Muscle of leg (tissue), 11 donors: ENCODE results near the gene TANGO2. TPM values are rescaled to one million over a fixed set of nuclear protein-coding genes. Genes with fewer than 3 reads are reported as not detected.

Source experiments
- DNase-seq: peaks from one replicate; pipeline ENCODE4 v3.0.0; 2013
- H3K27ac ChIP-seq: one replicate; pipeline ENCODE4 v1.5.1; 2013; ENCODE audit warnings: mild to moderate bottlenecking, low read length, control low read depth
- H3K27me3 ChIP-seq: one replicate; pipeline ENCODE4 v1.6.1; 2013; ENCODE audit warnings: low read length; ENCODE audit not compliant: control insufficient read depth, insufficient read depth
- H3K36me3 ChIP-seq: one replicate; pipeline ENCODE4 v1.6.1; 2013; ENCODE audit warnings: low read length; ENCODE audit not compliant: control insufficient read depth, insufficient read depth
- H3K4me1 ChIP-seq: one replicate; pipeline ENCODE4 v1.6.1; 2013; ENCODE audit warnings: low read length; ENCODE audit not compliant: control insufficient read depth, insufficient read depth
- H3K4me3 ChIP-seq: one replicate; pipeline ENCODE4 v1.5.1; 2013; ENCODE audit warnings: low read length, control low read depth
- H3K9me3 ChIP-seq: replicated peaks from 2 replicates; pipeline ENCODE4 v1.6.1; 2013; ENCODE audit warnings: low read depth, low read length; ENCODE audit not compliant: control insufficient read depth
- WGBS: methylation state at CpG from one replicate; pipeline ENCODE4 v1.1.5; 2013; ENCODE audit warnings: missing lambda C conversion rate; ENCODE audit not compliant: insufficient coverage; 5-methylcytosine and 5-hydroxymethylcytosine counted together
- polyA plus RNA-seq, 8 donors: library from polyadenylated mRNA; unstranded; fragments of 120-200 nt; gene quantifications; one replicate each; pipeline versions ENCODE4 v1.2.1 to v1.2.3, GENCODE V29; 2013; ENCODE audit warnings: inconsistent platforms in 1 of 8, low replicate concordance in 1 of 8; ENCODE audit not compliant: insufficient read length in 8 of 8, insufficient read depth in 1 of 8
- total RNA-seq: library from RNA; stranded (reverse); fragments of 120-200 nt; gene quantifications from one replicate; pipeline ENCODE4 v1.2.4, GENCODE V29; 2013

The TANGO2 gene
- total and polyA plus RNA-seq, 9 donors = 7.7 to 11.6 (median 9.1) TPM

DNA sequence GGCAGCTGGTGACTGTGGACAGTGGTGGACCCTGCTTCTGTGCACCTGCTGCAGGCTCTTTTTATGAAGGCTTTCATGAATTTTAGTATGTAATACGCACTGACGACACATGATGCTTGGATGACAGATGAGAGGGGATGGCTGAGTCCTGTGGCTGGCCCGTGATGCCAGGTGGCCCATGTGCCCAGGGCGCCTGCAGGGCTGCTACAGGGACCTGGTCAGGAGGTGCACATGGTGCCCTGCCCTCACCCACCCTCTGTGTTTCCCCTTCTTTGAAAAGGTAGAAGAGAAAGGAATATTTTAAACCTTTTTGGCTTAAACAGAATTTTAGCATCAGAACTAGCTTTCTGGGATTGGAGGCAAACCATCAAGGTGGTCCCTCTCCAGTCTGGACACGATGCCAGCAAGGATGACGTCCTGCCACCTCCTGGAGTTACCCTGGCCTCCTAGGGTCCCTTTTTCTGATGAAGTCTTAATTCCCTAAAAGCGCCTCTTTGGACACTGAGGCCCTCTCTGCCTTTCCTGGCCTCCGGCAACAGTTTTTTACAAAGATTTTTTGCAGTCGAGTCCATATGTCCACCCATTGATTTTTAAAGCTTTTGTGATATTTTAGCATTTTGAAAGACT is 89.6 kb downstream of the TANGO2 start:
- Histone ChIP-seq H3K27me3 (no peaks in the 10 kb centered on the region), H3K36me3 (peaks cover 98% of the 10 kb centered on the region), H3K4me3 (no peak overlapping the region), H3K27ac (no peak overlapping the region), H3K4me1 (peaks cover 40% of the 10 kb centered on the region), H3K9me3 (no peaks in the 10 kb centered on the region)
- no peak for DNase-seq
- 77% methylated on average over 5 of the region's 9 CpGs for WGBS

GRCh38 chr22:20111045-20111688 is 90.3 kb downstream of the TANGO2 start:
- Histone ChIP-seq H3K4me3 (no peak overlapping the region), H3K36me3 (peaks cover 94% of the 10 kb centered on the region), H3K4me1 (peaks cover 40% of the 10 kb centered on the region), H3K27ac (no peak overlapping the region), H3K9me3 (no peaks in the 10 kb centered on the region), H3K27me3 (no peaks in the 10 kb centered on the region)
- WGBS = 60% methylated on average over 10 of the region's 14 CpGs
- no peak for DNase-seq

DNA sequence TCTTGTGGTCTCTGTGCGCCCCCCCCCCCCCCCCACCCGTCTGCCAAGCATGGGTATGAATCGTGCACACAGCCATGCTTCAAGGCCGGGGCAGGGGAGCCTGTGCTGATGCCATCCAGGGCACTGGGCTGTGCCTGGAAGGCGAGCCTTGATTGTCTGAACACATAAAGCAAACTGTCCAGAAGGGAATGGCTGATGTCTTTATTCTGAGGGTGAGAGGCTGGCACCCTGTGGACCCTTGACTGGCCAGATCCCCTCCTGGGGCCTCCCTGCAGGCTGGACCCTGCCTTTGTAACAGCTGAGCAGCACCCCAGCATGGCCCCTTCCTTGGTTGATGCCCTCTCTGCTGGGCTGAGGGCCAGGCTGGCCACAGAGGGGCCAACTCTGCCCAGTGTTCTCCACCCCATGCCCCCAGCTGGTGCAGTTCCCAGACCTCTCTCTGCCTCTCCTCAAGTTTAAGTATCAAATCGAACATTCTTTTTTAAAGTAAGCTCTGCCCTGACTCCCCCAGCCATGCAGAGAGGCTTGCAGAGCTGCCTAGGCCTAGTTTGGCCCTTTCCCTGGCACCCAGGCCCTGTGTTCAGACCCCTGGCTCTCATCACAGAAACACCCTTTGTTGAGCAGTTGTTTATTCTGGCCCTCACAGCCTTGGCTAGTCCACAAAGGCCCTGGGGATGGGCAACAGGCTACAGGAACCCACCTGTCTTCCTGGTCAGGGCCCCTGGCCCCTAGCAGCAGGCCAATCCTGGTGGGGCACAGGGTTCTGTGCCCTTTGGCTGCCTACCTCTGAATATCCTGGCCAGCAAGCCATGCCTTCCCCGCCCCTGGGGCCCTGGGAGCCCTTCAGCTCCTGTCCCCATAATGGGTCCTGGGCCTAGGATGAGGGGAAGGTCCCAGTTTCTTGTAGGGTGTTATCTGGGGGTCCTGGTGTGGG is 91.0 kb downstream of the TANGO2 start:
- Histone ChIP-seq H3K9me3 (no peaks in the 10 kb centered on the region), H3K4me3 (no peak overlapping the region), H3K27me3 (no peaks in the 10 kb centered on the region), H3K36me3 (peaks cover 87% of the 10 kb centered on the region), H3K27ac (peak overlapping the region; percentile 20), H3K4me1 (peaks cover 38% of the 10 kb centered on the region)
- WGBS = 72% methylated on average over 4 of the region's 7 CpGs
- peak; percentile 29 for DNase-seq

- WGBS = 85% methylated on average over 15 of the region's 26 CpGs
- H3K27me3 ChIP-seq = no peaks in the 10 kb centered on the region
- H3K4me1 ChIP-seq = peaks cover 36% of the 10 kb centered on the region
- H3K27ac ChIP-seq = no peak overlapping the region
- no peak overlapping the region for H3K4me3 ChIP-seq
- H3K9me3 ChIP-seq = no peaks in the 10 kb centered on the region
- DNase-seq = no peak
- peaks cover 77% of the 10 kb centered on the region for H3K36me3 ChIP-seq
Measured at GRCh38 chr22:20112623-20113511, 92.0 kb downstream of the TANGO2 start.

- Histone ChIP-seq H3K27me3 (no peaks in the 10 kb centered on the region), H3K4me3 (no peak overlapping the region), H3K9me3 (no peaks in the 10 kb centered on the region), H3K27ac (no peak overlapping the region), H3K4me1 (peaks cover 43% of the 10 kb centered on the region), H3K36me3 (peaks cover 71% of the 10 kb centered on the region)
- 89% methylated on average over 19 of the region's 19 CpGs for WGBS
- no peak for DNase-seq
Measured at GRCh38 chr22:20113551-20114310, 92.8 kb downstream of the TANGO2 start.

DNA sequence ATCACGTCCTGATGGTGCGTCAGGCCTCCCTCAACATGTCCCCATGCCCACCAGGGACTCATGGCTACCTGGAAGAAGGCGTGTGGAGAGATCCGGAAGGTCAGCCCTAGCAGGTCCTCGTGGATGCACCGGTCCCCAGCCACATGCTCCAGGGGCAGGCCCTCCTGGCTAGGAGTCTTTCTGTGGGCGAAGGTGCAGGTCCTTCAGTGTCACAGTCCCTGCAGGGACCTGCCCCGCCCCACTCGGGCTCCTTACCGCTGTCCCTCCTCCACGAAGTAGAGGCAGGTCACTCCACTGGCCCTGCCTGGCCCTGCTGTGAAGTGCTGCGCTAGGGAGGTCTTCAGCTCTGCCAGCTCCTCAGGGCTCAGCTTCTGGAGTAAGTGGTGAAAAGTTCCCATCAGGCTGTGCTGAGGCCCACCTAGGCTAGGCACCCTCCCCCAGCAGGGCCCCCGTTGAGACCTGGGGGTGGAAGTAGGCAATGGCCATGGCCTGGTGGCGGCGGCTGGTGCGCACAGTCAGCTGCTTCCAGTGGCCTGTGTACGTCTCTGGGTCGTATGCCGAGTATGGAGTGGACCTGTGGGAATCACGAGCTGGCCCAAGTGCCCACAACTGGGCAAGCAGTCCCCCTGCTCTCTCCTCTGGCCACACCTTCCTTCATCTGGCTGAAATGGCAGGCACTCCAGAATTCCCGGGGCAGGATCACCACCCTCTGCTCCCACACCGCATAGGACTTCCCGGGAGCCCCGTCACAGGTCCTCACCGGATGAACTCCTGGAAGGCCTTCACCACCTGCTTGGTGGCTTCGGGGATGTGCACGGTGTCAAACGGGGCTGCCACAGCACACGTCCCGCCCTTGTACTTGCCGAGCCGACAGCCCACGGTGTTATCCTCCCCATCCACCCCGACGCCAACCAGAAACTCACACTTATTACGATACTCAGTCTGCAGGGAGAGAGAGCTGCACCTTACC is 93.9 kb downstream of the TANGO2 start:
- Histone ChIP-seq H3K9me3 (no peaks in the 10 kb centered on the region), H3K4me1 (peaks cover 46% of the 10 kb centered on the region), H3K4me3 (no peak overlapping the region), H3K36me3 (peaks cover 69% of the 10 kb centered on the region), H3K27me3 (no peaks in the 10 kb centered on the region), H3K27ac (peak overlapping the region; percentile 79)
- no peak for DNase-seq
- WGBS = 89% methylated on average over 35 of the region's 36 CpGs

DNA sequence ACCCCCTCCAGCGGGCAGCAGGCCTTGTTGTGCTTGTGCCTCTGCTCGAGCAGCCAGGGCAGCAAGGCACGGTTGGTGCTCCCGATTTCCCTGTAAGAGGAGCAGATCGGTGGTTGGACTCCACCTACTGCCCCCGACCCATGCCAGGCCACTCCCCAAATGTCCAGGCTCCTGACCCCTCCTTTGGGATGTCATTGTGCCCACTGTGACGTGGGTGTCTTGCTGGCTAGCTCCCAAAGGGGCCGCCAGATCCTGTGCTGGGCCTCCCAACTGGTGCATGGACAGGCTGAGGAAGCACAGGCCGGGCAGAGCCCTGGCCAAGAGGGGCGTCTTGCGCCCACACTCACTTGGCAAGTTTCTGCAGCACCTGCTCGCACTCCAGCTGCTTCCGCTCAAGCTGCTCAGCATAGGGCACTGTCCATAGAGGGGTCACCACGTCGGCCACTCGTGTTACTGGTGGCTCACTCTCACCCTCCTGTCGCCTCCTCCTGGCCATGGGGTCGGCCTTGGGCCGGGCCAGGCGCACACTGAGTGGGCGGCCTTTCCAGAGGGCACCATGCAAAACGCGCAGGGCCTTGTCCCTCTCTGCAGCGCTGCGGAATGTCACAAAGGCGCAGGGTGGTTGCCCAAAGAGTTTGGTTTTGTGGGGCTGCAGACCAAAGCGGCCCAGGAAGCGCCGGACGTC is 94.9 kb downstream of the TANGO2 start, which contains the start of gene RANBP1:
Gene RANBP1, plus strand, starts transcription at position 414 of the 685 bp plus-strand sequence. Its CDS starts 81 bp downstream, at position 495.
- H3K4me3 ChIP-seq = peak within 1 kb of the TSS; percentile 90
- WGBS = 62% methylated on average over 29 of the region's 30 CpGs
- no peaks in the 10 kb centered on the region for H3K9me3 ChIP-seq
- H3K36me3 ChIP-seq = peaks cover 69% of the 10 kb centered on the region
- DNase-seq = peak; percentile 78
- peaks cover 46% of the 10 kb centered on the region for H3K4me1 ChIP-seq
- peak within 1 kb of the TSS; percentile 89 for H3K27ac ChIP-seq
- H3K27me3 ChIP-seq = no peaks in the 10 kb centered on the region

DNA sequence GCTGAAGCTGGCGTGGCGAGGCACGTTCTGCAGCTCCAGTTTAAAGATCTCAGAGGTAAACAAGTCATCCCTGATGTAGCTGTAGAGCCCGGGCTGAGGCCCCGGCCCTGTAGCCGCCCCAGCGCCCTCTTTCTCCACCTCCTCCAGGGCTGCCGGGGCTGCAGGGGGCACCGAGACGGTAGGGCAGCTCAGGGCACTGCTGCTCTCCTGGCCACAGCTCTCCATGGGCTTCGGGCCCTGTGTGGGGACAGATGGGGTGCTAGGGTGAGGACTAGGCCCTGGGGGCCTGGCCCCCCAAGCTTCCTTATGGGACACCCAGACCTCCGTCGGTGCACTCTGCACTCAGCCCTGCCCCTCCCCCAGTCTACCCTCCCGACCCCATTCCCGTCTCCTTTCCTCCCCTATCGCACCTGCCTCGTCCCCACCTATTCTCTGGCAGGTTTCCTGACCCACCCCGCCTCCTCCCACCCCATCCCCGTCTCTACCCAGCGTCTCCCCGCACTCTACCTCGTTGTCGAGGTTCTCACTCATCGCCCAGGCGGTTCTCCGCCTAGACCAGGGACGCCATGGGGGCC is 95.6 kb downstream of the TANGO2 start:
- 9% methylated on average over 16 of the region's 27 CpGs for WGBS
- H3K27me3 ChIP-seq = no peaks in the 10 kb centered on the region
- H3K9me3 ChIP-seq = no peaks in the 10 kb centered on the region
- peak overlapping the region; percentile 89 for H3K27ac ChIP-seq
- H3K4me3 ChIP-seq = peak overlapping the region; percentile 90
- H3K36me3 ChIP-seq = peaks cover 68% of the 10 kb centered on the region
- no peak for DNase-seq
- peaks cover 44% of the 10 kb centered on the region for H3K4me1 ChIP-seq
